ENCODE measurements around the gene DNAJC25.

DNA sequence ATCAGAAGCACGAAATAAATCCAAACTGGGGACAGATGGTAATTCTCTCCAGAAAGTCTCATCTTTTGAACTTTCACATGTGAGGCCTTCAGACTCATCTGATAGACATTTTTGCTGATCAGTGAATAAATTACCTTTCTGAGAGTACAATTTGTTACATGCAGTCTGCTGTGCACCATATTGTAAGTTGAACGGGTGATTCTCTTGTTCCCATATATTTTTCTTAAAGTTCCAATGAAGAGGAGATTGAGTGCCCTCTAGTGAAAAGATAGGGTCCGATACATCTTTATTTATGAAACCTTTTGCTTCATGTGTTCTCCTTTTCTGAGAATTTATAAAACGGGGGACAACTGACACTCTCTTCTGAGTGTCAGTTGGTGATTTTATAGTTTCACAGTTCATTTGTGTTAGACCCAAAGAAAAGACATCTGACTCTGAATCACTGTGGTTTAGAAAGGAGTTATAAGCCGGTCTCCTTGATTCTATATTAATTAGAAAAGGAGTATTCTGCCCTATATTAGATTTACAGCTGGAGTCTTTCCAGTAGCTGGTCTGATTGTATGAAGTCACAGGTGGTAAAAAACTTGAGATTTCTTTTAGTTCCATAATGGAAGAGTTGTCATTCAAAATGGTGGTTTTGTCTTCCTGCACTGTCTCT lies 60.7 kb downstream of the DNAJC25 start:
- no peak for TF ChIP-seq POLR2A (IDR thresholded peaks at IDR 0.05)
- TF ChIP-seq, protein P1, sequence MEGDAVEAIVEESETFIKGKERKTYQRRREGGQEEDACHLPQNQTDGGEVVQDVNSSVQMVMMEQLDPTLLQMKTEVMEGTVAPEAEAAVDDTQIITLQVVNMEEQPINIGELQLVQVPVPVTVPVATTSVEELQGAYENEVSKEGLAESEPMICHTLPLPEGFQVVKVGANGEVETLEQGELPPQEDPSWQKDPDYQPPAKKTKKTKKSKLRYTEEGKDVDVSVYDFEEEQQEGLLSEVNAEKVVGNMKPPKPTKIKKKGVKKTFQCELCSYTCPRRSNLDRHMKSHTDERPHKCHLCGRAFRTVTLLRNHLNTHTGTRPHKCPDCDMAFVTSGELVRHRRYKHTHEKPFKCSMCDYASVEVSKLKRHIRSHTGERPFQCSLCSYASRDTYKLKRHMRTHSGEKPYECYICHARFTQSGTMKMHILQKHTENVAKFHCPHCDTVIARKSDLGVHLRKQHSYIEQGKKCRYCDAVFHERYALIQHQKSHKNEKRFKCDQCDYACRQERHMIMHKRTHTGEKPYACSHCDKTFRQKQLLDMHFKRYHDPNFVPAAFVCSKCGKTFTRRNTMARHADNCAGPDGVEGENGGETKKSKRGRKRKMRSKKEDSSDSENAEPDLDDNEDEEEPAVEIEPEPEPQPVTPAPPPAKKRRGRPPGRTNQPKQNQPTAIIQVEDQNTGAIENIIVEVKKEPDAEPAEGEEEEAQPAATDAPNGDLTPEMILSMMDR (IDR thresholded peaks at IDR 0.05) = peak in 2 of 4 experiments; percentile 24 to 49
- no peak for TF ChIP-seq POLR2AphosphoS5 (IDR thresholded peaks at IDR 0.05)

All from prostate gland (tissue), 2 donors.